HG03095 (cell line): ENCODE results near the gene ADARB2.
"Not testable (repeated sequence)": the region's sequence is repeated elsewhere in the genome, so short reads cannot be mapped to it uniquely, and the experiment has no call there.

Source experiments
- ATAC-seq: cut with Tn5 transposase; IDR thresholded peaks from one replicate; pipeline ENCODE4 v1.9.1; 2021; ENCODE audit warnings: moderate library complexity; ENCODE audit not compliant: unreplicated experiment

ADARB2 gene

DNA sequence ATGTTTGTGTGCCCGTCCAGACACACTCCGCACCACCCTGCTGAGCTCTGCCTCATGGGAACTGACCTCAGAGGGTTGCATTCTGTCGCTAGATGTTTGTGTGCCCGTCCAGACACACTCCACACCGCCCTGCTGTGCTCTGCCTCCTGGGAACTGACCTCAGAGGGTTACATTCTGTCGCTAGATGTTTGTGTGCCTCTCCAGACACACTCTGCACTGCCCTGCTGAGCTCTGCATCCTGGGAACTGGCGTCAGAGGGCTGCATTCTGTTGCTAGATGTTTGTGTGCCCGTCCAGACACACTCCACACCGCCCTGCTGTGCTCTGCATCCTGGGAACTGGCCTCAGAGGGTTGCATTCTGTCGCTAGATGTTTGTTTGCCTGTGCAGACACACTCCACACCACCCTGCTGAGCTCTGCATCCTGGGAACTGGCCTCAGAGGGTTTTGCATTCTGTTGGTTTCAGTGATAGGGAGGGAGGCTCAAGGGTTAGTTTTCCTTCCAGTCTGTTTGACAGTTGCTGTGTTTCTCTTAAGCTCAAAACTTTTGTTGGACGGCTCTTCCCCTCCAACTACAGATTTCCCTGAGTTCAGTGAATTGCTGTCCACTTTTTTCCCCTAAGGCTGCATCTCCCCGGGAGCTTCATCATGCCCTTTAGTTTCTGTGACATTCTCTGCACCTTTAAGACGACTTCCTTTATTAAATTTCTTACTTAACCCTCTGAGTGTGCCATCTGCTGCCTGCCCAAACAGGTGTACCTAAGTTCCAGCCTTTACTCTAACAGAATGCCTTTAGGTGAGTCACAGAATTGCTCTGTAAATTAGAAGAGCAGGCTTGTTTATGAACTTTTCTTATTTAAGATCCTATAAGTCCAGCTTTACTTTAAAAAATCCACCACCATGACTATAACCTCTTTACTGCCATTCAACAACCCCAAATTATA is 119.7 kb downstream of the ADARB2 start:
- not testable (repeated sequence) for ATAC-seq

DNA sequence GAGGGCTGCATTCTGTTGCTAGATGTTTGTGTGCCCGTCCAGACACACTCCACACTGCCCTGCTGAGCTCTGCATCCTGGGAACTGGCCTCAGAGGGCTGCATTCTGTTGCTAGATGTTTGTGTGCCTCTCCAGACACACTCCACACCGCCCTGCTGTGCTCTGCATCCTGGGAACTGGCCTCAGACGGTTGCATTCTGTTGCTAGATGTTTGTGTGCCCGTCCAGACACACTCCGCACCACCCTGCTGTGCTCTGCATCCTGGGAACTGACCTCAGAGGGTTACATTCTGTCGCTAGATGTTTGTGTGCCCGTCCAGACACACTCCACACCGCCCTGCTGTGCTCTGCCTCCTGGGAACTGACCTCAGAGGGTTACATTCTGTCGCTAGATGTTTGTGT is 120.6 kb downstream of the ADARB2 start:
- not testable (repeated sequence) for ATAC-seq

DNA sequence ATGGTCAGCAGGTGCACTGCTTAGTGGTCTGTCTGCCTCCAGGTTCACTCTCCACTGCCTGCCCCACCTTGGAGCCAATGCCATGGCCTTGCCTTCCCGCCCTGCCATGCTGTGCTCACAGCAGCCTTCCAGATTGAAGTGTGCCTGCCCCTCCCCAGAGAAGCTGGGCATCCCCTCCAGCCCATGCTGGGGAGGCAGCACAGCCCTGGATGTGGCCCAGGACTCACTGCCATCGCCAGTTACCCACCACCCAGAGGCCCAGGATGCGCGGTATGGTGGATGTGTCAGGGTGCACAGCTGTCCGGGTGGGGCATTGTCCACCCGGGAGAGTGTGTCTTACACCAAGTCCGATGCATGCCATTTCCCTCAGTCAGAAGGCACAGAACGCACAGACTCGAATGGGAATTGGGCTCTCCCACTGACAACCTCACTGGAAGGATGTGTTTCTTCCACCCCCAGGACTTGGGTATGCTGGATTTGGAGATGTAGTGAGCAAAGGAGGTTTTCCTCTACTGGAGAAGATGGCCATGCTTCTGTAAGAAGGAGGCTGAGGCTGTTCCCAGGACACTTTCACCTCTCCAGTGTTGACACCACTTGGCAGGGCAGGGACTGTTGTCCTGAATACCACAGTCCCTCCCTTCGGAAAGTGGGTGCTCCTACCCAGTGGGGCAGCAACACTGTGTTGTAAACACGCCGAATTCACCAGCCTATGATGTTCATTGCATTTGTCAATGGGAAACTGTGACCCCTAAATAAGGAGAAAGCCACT is 122.0 kb downstream of the ADARB2 start:
- no peak for ATAC-seq

DNA sequence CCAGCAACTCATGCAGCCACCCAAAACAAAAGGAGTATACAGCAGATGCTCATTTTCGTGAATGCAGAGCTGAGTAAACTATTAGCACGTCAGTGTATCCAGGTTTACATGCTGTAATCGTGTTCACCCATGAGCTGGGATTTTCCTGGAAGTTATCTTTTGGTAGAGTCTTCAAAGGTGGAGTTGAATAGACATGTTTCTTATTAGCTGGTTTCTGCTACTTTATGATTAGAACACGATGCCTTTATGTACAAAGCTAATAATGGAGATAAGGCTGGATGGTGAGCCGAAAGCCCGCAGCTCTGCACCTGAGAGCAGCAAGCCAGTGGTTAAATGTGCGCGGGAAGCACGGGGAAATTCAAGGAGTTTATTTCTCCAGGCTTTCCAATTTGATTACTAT is 123.8 kb downstream of the ADARB2 start:
- no peak for ATAC-seq

DNA sequence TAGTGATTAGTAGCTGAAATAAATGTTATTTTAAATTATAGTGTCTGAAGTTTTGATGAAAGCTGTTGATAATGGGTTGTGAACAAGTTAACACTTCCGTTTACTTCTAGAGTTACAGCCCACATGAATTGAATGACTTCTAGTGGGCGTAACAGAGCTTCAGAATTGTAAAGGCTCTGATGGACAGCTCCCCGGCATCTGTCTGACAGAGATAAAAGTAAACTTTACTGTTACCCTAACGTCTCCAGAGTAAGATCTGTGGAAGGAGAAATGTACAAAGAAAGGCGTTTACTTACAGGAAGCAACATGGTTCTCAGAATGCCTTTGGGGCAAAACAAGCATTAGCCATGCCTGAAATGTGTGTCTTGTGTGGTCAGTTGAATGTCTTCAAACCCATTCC is 124.4 kb downstream of the ADARB2 start:
- ATAC-seq = no peak

DNA sequence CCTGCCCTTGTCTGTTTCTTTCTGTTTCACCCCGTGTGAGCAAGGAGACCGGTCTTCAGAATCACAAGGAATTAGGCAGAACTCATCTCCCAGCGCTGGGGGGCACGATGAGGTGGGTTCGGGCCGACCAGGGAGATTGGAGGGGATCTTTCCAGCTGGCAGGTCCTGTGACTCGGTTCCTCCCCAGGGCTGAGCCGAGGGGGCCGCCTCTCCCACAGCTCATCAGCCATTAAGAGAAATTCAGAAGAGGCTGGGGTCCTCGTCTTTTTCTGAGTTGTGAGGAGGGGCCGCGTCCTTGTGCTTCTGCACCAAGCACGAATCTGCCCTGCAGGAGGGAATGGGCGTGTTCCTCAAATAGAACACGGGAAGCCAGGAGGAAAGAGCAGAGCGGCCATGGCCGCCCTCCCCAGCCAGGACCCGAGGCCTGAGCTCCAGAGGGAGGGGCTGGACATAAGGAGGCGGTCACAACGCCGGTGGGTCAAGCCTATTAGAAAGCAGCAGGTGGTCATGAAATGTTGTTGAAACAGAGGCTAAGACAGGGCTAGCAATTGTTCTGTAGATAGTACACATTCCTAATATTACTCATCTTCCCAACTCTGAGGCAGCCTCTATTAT is 125.3 kb downstream of the ADARB2 start:
- no peak for ATAC-seq

DNA sequence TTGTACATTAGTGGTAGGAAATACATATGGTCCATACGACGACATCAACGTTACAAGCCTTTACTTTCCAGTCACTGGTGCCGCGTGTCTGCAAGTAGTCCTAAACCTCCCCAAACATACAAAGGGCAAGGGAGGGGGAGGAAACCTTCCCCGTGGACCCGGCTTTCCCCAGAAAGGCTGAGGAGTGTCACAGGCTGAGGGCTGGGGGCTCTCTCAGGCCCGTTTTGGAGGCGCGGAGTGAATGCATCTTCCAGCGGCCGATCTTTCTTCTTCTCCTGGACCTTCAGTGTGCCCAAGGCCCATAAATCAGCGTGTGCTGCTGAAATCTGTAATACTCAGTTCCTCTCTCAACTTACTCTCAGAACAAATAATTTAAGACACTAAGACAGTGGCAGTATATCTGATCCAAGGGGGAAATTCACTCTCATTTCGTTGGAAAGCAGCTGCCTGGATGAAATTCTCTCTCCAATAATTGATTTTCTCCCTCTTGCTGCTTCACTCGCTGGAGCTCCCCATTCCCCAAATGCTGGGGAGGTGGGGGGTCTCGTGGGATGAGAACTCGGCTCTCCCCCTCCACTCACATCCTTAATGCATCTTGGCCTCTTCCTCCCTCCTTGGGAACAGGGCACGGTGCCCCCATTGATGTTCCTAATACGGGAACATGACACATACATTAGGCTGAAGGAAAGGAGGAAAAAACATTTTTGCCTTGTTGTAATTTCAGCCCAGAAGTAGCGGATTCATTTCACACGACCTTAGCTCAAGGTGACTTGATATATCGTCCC is 126.1 kb downstream of the ADARB2 start:
- ATAC-seq = no peak

DNA sequence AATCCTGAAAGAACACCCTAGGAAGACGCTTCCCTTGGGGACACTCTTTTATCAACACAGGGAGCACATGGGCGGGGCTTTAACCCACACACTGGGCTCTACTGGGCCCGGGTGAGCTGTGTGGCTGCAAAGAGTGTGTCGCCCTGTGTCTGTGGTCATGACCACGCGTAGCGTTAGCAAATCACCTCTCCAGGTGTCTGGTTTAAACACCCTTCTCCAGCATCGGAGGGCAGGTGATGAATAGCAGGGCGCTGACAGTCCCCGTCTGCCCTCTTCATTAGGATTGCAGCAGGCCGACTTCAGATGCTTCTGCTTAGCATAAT is 127.7 kb downstream of the ADARB2 start:
- no peak for ATAC-seq

DNA sequence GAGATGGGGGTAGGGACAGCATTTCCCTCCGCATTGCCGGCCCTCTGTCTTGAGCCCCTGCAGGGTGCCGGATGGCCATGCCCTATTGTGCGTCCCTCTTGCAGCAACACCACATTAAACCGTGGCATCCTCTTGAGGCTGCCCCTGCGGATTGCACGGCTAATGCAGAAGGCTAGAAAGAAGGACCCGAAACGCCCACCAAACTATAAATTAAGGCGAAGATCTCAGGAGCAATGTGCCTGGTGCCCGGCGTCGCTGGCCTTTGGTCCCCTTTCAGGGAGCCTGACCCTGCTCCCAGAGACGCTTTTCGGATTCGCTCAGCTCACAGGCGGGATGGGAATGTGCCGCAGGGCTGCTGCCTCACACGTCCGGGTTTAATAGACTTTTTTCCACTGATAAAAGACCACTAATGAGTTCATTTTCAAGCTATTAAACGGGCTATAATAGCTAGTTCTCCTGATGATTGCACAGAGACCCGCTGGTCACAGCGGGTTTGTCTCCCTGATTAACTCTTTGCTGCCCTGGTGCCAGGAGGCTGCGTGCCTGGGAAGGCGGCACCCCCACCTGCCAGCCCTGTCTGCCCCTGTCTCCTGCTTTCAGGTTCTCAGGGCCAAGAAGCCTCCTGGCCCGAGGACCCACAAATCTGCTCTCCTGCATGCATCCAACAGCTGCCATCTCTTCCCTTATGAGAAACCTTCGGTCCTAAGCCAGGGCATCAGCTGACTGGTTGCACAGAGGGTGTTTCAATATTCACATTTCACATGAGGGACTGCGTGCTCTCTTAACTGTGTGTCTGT is 128.3 kb downstream of the ADARB2 start:
- no peak for ATAC-seq

DNA sequence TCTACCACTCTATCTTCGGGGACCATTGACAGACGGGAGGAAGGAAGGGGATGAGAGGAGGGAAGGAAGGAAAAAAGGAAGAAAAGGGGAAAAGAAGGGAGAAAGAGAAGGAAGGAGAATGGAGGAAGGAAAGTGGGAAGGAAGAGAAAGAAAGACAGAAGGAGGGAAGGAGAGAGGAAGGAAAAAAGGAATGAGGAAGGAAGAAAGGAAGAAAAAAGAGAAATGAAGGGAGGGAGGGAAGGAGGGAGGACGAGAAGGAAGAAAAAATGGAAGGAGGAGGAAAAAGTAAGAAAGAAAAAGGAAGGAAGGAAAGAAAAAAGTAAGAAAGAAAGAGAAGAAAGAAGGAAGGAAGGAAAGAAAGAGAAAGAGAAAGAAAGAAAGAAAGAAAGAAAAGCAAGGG is 128.9 kb downstream of the ADARB2 start:
- ATAC-seq = no peak

DNA sequence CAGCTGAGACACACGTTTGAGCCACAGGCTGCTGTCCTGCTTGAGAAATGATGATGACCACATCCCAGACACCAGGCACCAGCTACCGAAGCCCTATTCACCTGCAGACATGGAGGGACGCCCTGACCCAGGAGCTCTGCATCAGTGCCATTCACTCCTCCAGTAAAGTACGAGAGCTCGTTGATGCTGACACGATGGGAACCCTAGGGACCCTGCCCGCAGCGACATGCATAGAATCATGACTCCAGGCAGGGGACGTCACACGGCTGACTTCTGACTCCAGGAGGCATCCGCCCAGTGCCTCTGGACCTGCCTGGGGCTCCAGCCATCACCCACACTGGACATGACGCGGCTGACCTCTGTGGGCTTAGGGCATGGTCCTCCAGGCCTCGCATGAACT is 129.9 kb downstream of the ADARB2 start:
- ATAC-seq = no peak

DNA sequence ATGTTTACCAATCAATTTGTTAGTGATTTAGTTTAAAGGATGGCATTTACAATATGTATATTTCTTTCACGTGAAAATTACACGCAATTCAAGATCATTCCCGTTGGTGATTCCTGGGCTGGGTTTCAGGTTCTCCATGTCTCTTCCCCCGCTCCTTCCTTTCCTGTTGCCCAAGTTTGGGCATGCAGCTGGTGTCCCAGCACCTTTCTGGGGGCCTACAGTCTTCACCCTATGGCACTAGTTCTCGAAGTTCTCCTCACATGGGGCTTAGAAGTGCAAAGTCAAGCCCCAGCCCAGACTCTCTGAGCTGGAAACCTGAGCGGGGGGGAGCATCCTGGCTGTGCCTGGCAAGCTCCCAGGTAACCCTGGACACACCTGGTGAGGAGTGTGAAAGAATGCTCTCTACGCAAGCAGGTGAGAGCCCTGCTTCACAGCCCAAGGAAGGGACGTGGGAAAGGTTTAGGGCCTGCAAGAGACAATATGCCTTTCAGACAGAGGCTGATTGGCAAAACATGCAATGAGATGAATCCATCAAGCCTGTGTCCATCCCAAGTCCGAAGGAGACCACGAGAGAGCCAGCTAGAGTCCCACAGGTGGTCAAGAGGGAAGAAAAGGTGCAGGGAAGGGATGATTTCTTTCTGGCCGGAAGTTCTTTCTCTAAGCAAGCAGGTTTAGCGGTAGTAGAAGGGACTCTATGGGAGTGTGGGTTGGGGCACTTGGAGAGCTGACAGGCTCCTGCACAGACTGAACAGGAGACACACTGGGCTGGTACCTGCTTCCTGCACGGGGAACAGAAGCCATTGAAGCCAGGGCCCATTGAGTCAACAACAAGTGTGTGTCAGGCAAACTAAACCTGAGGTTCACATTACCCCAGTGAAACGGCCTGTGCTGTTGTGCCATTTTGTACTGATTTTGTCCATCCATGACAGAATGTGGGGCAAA is 131.1 kb downstream of the ADARB2 start:
- ATAC-seq = no peak

DNA sequence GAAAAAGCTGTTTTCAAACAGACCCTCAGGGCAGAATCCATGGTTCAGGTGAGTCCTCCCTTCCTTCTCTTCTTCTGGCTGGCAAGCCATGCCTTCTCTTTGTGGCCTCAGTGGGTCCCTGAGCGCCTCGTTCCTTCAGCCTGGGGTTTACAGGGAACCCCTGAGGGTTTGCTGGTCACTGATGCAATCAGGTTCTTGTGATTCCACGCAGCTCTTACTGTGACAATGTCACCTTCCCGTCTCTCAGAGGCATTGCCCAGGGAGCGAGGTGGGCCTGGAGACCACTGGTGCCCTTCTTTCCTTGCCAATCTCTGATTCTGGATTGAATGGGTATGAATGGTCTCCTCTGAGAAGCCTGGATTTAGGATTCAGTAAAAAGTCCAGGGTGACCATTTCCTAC is 132.2 kb downstream of the ADARB2 start:
- ATAC-seq = no peak

DNA sequence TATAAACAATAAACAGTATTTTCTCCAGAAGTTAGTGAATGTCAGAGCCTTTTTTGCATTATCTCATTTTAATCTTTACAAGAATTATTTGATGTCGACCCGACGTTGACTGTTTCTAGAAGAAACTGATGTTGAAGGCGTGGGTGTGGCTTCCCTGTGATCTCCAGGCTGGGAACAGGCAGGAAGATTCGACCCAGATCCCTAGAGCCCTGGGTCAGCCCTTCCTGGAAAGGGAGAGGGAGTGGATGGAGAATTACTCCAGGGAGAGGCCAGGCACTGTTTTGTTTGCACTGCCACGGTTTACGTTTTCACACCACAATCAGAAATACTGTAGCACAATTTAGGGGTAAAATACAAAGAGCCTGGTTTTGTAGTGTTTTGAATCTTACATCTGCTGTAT is 133.1 kb downstream of the ADARB2 start:
- no peak for ATAC-seq

DNA sequence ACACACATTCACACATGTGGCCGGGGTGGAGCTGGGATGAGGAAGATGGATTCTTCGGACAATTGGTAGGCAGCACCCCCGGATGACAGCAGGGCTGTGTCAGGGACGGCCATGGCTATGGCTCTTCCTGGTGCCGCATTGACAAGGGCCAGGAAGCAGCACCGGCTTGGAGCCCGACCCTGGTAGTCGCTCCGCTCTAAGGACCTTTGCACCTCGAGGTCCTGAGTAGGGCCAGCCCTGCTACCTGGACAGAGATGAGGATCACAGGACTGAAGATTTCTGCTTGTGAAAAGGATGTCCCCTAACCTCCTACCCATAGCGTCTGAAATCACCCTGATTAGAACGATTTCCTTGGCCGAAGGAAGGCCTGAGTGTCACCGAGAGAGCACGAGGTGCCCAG is 134.1 kb downstream of the ADARB2 start:
- no peak for ATAC-seq

DNA sequence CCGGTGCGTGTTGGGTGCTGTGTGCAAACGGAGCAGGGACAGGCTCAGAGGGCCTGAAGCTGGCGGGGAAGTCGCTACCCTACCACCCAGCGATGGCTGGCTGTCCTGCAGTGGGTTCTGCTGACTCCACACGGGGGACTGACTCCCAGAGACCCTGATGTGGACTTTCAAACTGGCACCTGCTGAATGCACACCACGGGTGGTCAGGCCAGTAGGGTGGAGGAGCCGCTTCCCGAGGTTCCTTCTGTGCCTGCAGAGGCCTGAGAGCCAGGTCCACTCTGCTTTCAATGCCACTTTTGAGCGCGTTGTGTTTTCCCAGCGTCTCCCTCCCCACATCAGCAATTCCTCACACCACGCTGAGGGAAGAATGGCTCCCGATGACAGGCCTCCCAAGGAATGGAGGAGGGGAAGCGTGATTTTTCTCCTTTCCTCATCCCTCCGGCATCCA is 135.3 kb downstream of the ADARB2 start:
- no peak for ATAC-seq

DNA sequence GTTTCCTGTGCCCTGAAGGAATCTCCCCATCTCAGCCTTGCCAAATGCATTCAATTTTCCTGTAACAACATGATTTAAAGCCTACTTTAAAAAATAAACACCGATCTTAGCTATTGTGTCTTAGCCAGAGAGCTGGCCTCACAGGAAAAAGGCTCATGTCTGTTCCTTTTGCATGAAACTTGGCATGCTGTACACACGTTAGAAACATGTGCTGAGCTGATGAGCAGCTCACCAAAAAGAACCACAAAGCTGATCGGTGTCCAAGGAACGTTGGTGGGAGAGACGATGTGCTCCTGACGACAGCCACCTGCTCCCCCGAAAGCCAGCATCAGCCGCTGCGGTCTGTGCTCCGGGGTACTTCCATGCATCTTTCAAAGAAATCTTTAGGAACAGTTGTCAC is 135.9 kb downstream of the ADARB2 start:
- no peak for ATAC-seq

DNA sequence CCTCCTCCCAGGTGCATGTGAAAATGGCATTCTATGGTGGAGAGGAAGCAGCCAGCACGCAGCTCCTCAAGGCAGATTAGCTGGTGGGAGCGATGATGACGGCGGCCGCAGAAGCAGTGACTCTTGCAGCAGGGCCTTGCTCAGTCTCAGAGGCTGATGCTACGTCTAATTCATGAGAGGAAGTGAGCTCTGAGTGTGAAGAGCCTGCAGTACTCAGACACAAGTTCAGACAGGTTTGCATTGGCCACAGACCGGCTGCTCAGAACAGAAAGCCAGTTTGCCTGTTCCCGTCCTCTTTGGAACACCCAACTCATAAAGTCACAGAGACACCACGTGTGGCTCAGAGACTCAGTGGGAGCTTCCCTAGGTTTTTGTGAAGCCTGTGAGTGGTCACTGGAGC is 136.5 kb downstream of the ADARB2 start:
- ATAC-seq = no peak
